H9 (cell line): ENCODE data around the gene TMEM174. TPM values are rescaled to one million over a fixed set of nuclear protein-coding genes. Genes with fewer than 3 reads are reported as not detected.

Experiments
- DNase-seq: peaks from one replicate; pipeline ENCODE4 v3.0.0-alpha.2; 2017
- H2AFZ ChIP-seq: one replicate; pipeline ENCODE4 v1.6.1; 2013; ENCODE audit warnings: mild to moderate bottlenecking, low read length, control low read depth, moderate library complexity
- H2AK5ac ChIP-seq: 2 replicates; pipeline ENCODE4 v1.6.1; 2013; ENCODE audit warnings: low read length, control low read depth, mixed read lengths; ENCODE audit not compliant: insufficient read length
- H2BK120ac ChIP-seq: one replicate; pipeline ENCODE4 v1.6.1; 2013; ENCODE audit warnings: low read depth, mild to moderate bottlenecking, low read length, control low read depth, inconsistent platforms; ENCODE audit not compliant: poor library complexity, severe bottlenecking
- H2BK12ac ChIP-seq: 2 replicates; pipeline ENCODE4 v1.6.1; 2013; ENCODE audit warnings: low read length, control low read depth, mixed read lengths, low read depth; ENCODE audit not compliant: insufficient read length
- H2BK15ac ChIP-seq: 2 replicates; pipeline ENCODE4 v1.6.1; 2013; ENCODE audit warnings: low read depth, low read length, control low read depth
- H2BK20ac ChIP-seq: one replicate; pipeline ENCODE4 v1.6.1; 2013; ENCODE audit warnings: low read depth, mild to moderate bottlenecking, low read length, control low read depth, inconsistent platforms; ENCODE audit not compliant: poor library complexity, severe bottlenecking
- H2BK5ac ChIP-seq: 2 replicates; pipeline ENCODE4 v1.6.1; 2013; ENCODE audit warnings: low read length, control low read depth, mixed read lengths; ENCODE audit not compliant: insufficient read length
- H3K14ac ChIP-seq: 2 replicates; pipeline ENCODE4 v1.6.1; 2013; ENCODE audit warnings: low read length, control low read depth; ENCODE audit not compliant: insufficient read depth
- H3K18ac ChIP-seq: 2 replicates; pipeline ENCODE4 v1.6.1; 2013; ENCODE audit warnings: low read depth, mild to moderate bottlenecking, mixed read lengths, low read length, control low read depth; ENCODE audit not compliant: insufficient read length
- H3K23ac ChIP-seq: 2 replicates; pipeline ENCODE4 v1.6.1; 2013; ENCODE audit warnings: low read length, control low read depth, mixed read lengths, low read depth; ENCODE audit not compliant: insufficient read length
- H3K23me2 ChIP-seq: 2 replicates; pipeline ENCODE4 v1.6.1; 2013; ENCODE audit warnings: low read depth, mild to moderate bottlenecking, mixed read lengths, low read length, control low read depth; ENCODE audit not compliant: insufficient read length, poor library complexity, severe bottlenecking
- H3K27ac ChIP-seq: 2 replicates; pipeline ENCODE4 v1.5.1; 2013; ENCODE audit warnings: low read length, control low read depth, mixed read lengths, low read depth; ENCODE audit not compliant: insufficient read length
- H3K27me3 ChIP-seq: 2 replicates; pipeline ENCODE4 v1.6.1; 2013; ENCODE audit warnings: low read length, control low read depth, inconsistent platforms; ENCODE audit not compliant: insufficient read depth
- H3K4ac ChIP-seq: 2 replicates; pipeline ENCODE4 v1.6.1; 2013; ENCODE audit warnings: low read depth, mild to moderate bottlenecking, control low read depth, inconsistent platforms, low read length, moderate library complexity
- H3K4me1 ChIP-seq: 2 replicates; pipeline ENCODE4 v1.6.1; 2013; ENCODE audit warnings: low read length, control low read depth, inconsistent platforms; ENCODE audit not compliant: insufficient read depth
- H3K4me2 ChIP-seq: 2 replicates; pipeline ENCODE4 v1.6.1; 2013; ENCODE audit warnings: low read length, control low read depth, mixed read lengths; ENCODE audit not compliant: insufficient read length, insufficient read depth
- H3K56ac ChIP-seq: 2 replicates; pipeline ENCODE4 v1.6.1; 2013; ENCODE audit warnings: low read depth, mild to moderate bottlenecking, mixed read lengths, low read length, control low read depth; ENCODE audit not compliant: insufficient read length
- H3K79me1 ChIP-seq: 2 replicates; pipeline ENCODE4 v1.6.1; 2013; ENCODE audit warnings: low read depth, mild to moderate bottlenecking, moderate library complexity, low read length, control low read depth, inconsistent platforms; ENCODE audit not compliant: insufficient read depth, poor library complexity, severe bottlenecking
- H3K79me2 ChIP-seq: 2 replicates; pipeline ENCODE4 v1.6.1; 2013; ENCODE audit warnings: low read length, control low read depth, inconsistent platforms; ENCODE audit not compliant: insufficient read depth
- H3K9ac ChIP-seq: 2 replicates; pipeline ENCODE4 v1.6.1; 2013; ENCODE audit warnings: low read length, control low read depth, mixed read lengths; ENCODE audit not compliant: insufficient read length; ENCODE audit errors: extremely low read depth
- H3K9me3 ChIP-seq: one replicate; pipeline ENCODE4 v1.6.1; 2013; ENCODE audit warnings: low read depth, low read length, inconsistent platforms; ENCODE audit not compliant: control insufficient read depth
- H3T11ph ChIP-seq: one replicate; pipeline ENCODE4 v1.6.1; 2013; ENCODE audit warnings: mild to moderate bottlenecking, low read length, control low read depth, inconsistent platforms
- H4K20me1 ChIP-seq: one replicate; pipeline ENCODE4 v1.6.1; 2013; ENCODE audit not compliant: control insufficient read depth, insufficient read length, insufficient read depth
- H4K5ac ChIP-seq: 2 replicates; pipeline ENCODE4 v1.6.1; 2013; ENCODE audit warnings: low read depth, mild to moderate bottlenecking, mixed read lengths, low read length, control low read depth; ENCODE audit not compliant: insufficient read length
- H4K8ac ChIP-seq: replicated peaks from 2 replicates; pipeline ENCODE4 v1.6.1; 2013; ENCODE audit warnings: low read length, control low read depth, mixed read lengths, low read depth; ENCODE audit not compliant: insufficient read length
- H4K91ac ChIP-seq: 2 replicates; pipeline ENCODE4 v1.6.1; 2013; ENCODE audit warnings: low read depth, mild to moderate bottlenecking, moderate library complexity, mixed read lengths, low read length, control low read depth; ENCODE audit not compliant: insufficient read length
- H3K27ac Mint-ChIP-seq, 3 experiments: 2 replicates in 2 of 3; 3 replicates in 1 of 3; pipeline ENCODE4 v1.8.0; 2020 to 2021; ENCODE audit warnings: mixed read lengths in 3 of 3, mild to moderate bottlenecking in 1 of 3, moderate library complexity in 1 of 3
- H3K27me3 Mint-ChIP-seq: 2 replicates; pipeline ENCODE4 v1.8.0; 2021; ENCODE audit warnings: low read depth, mild to moderate bottlenecking, moderate library complexity, mixed read lengths
- H3K36me3 Mint-ChIP-seq, 3 experiments: 2 replicates in 2 of 3; 3 replicates in 1 of 3; pipeline ENCODE4 v1.8.0; 2020 to 2021; ENCODE audit warnings: low read depth in 3 of 3, mixed read lengths in 3 of 3; ENCODE audit not compliant: insufficient read depth in 1 of 3
- H3K4me1 Mint-ChIP-seq, 2 experiments: 2 replicates each; pipeline ENCODE4 v1.8.0; 2020; ENCODE audit warnings: mixed read lengths in 2 of 2
- H3K4me3 Mint-ChIP-seq, 2 experiments: 2 replicates in 1 of 2; 3 replicates in 1 of 2; pipeline ENCODE4 v1.8.0; 2020 to 2021; ENCODE audit warnings: mild to moderate bottlenecking in 2 of 2, mixed read lengths in 2 of 2, moderate library complexity in 1 of 2
- H3K9me3 Mint-ChIP-seq, 2 experiments: 2 replicates in 1 of 2; 3 replicates in 1 of 2; pipeline ENCODE4 v1.8.0; 2020; ENCODE audit warnings: mild to moderate bottlenecking in 2 of 2, mixed read lengths in 2 of 2, moderate library complexity in 1 of 2
- CTCF ChIP-seq: fragments of 200-600 bp; sonication (generic); conservative IDR thresholded peaks from 3 replicates; pipeline ENCODE4 v1.8.0; 2021; ENCODE audit warnings: antibody characterized with exemption, mild to moderate bottlenecking
- total RNA-seq: library from RNA; stranded (reverse); gene quantifications from 2 replicates; pipeline ENCODE4 v1.2.1, GENCODE V29; 2021

TMEM174 gene
- total RNA-seq, 1 experiment from 2014 or later: not detected

GRCh38 chr5:73171495-73171894 lies 1.5 kb upstream of the TMEM174 start:
- Histone ChIP-seq H3K18ac (no peak overlapping the region), H3K79me1 (no peaks in the 10 kb centered on the region), H3K23ac (no peak overlapping the region), H2BK15ac (no peak overlapping the region), H4K5ac (no peak overlapping the region), H3K4me2 (no peak overlapping the region), H4K91ac (no peak overlapping the region), H3K79me2 (no peaks in the 10 kb centered on the region), H3K4me1 (0 out of 2 replicates have a peak, but pooled peaks cover 3% of the 10 kb centered on the region), H2BK12ac (no peak overlapping the region), H3K9ac (no peak overlapping the region), H3K27me3 (no peaks in the 10 kb centered on the region), H2BK5ac (no peak overlapping the region), H4K20me1 (no peaks in the 10 kb centered on the region), H4K8ac (no peak overlapping the region), H2AK5ac (no peak overlapping the region), H2BK120ac (no peak overlapping the region), H3K14ac (no peak overlapping the region), H3K9me3 (no peaks in the 10 kb centered on the region), H3K4ac (no peak overlapping the region), H3T11ph (no peak overlapping the region), H2AFZ (no peak overlapping the region), H3K56ac (no peak overlapping the region), H3K23me2 (no peaks in the 10 kb centered on the region), H2BK20ac (no peak overlapping the region), H3K27ac (no peak overlapping the region)
- no peak for TF ChIP-seq CTCF
- no peak overlapping the region for H3K27ac Mint-ChIP-seq
- H3K4me3 Mint-ChIP-seq: no peak overlapping the region
- DNase-seq: no peak
- no peaks in the 10 kb centered on the region for H3K36me3 Mint-ChIP-seq
- no peaks in the 10 kb centered on the region; a peak in 1 of 5 replicates for H3K9me3 Mint-ChIP-seq
- H3K27me3 Mint-ChIP-seq: no peaks in the 10 kb centered on the region; the same call in 1 of the 2 replicates
- peaks cover 6 to 18% of the 10 kb centered on the region in 2 experiments for H3K4me1 Mint-ChIP-seq
